T-helper 2 cell treated with Interferon-gamma antibody and Interleukin-4, amounts not matched to agents 5 μg/mL and 100 μg/mL, for 36 hours (primary cell): ENCODE data around the gene MS4A3.
"Not testable (repeated sequence)": the region's sequence is repeated elsewhere in the genome, so short reads cannot be mapped to it uniquely, and the experiment has no call there.

Experiments
- DNase-seq: peaks from one replicate; pipeline ENCODE4 v3.0.0; 2021; ENCODE audit warnings: low spot score
- H3K27ac Mint-ChIP-seq: one replicate; pipeline ENCODE4 v1.8.0; 2021; ENCODE audit warnings: mild to moderate bottlenecking, mixed read lengths
- H3K27me3 Mint-ChIP-seq: one replicate; pipeline ENCODE4 v1.8.0; 2021; ENCODE audit warnings: low read depth, mixed read lengths
- H3K36me3 Mint-ChIP-seq: one replicate; pipeline ENCODE4 v1.8.0; 2021; ENCODE audit warnings: low read depth, mixed read lengths
- H3K4me1 Mint-ChIP-seq: one replicate; pipeline ENCODE4 v1.8.0; 2021; ENCODE audit warnings: low read depth, mixed read lengths
- H3K4me3 Mint-ChIP-seq: one replicate; pipeline ENCODE4 v1.8.0; 2022; ENCODE audit warnings: mild to moderate bottlenecking, moderate library complexity, mixed read lengths
- H3K9me3 Mint-ChIP-seq: one replicate; pipeline ENCODE4 v1.8.0; 2021; ENCODE audit warnings: mixed read lengths

MS4A3 gene

DNA sequence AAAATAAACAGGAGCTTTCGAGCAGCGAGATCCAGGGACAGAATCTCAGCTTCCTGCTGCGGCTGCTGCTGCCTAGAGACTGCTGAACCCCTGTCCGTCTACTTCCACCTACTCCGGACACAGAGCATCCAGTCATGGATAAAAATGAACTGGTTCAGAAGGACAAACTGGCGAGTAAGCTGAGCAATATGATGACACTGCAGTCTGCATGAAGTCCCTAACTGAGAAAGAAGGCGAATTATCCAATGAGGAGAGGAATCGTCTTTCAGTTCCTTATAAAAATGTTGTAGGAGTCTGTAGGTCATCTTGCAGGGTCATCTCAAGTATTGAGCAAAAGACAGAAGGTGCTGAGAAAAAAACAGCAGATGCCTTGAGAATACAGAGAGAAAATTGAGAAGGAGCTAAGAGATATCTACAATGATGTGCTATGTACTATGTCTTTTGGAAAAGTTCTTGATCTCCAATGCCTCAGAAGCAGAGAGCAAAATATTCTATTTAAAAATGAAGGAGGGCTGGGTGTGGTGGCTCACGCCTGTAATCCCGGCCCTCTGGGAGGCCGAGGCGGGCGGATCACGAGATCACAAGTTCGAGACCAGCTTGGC, 20.9 kb downstream of the MS4A3 start:
- Mint-ChIP-seq H3K4me3 (no peak overlapping the region), H3K9me3 (no peaks in the 10 kb centered on the region), H3K27ac (no peak overlapping the region), H3K4me1 (no peaks in the 10 kb centered on the region), H3K36me3 (no peaks in the 10 kb centered on the region), H3K27me3 (no peaks in the 10 kb centered on the region)
- no peak for DNase-seq

DNA sequence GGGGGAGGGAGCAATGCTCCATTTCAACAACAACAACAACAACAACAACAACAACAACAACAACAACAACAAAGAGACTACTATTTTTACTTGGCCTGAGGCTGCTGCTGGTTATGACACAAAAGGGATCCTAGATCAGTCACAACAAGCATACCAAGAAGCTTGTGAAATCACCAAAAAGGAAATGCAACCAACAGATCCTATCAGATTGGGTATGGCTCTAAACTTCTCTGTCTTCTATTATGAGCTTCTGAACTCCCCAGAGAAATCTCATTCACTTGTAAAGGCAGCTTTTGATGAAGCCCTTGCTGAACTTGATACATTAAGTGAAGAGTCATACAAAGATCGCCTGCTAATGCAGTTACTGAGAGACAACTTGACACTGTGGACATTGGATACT, 21.5 kb downstream of the MS4A3 start:
- no peak overlapping the region for H3K4me3 Mint-ChIP-seq
- no peak overlapping the region for H3K27ac Mint-ChIP-seq
- H3K4me1 Mint-ChIP-seq, result no peaks in the 10 kb centered on the region
- no peak for DNase-seq
- H3K36me3 Mint-ChIP-seq, result no peaks in the 10 kb centered on the region
- no peaks in the 10 kb centered on the region for H3K27me3 Mint-ChIP-seq
- no peaks in the 10 kb centered on the region for H3K9me3 Mint-ChIP-seq

DNA sequence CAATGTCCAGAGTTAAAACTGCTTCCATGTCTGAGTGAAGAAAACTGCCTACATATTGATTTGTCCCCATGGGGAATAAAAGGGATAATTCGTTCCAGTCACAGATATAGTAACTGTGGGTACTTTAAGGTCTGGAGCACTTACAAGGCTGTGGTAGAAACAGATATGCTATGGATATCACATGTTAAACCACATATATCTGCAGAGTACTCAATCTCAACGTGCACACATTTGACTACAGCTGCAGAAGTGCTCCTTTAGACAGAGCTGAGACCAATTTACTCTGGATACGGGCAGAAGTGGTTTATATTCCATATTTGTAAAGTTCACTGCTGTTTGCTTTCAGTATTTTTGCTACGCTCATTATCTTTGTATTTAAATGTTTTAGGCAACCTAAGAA, 22.3 kb downstream of the MS4A3 start:
- no peaks in the 10 kb centered on the region for H3K4me1 Mint-ChIP-seq
- no peaks in the 10 kb centered on the region for H3K36me3 Mint-ChIP-seq
- H3K9me3 Mint-ChIP-seq, result no peaks in the 10 kb centered on the region
- H3K4me3 Mint-ChIP-seq, result no peak overlapping the region
- DNase-seq, result no peak
- no peak overlapping the region for H3K27ac Mint-ChIP-seq
- no peaks in the 10 kb centered on the region for H3K27me3 Mint-ChIP-seq

DNA sequence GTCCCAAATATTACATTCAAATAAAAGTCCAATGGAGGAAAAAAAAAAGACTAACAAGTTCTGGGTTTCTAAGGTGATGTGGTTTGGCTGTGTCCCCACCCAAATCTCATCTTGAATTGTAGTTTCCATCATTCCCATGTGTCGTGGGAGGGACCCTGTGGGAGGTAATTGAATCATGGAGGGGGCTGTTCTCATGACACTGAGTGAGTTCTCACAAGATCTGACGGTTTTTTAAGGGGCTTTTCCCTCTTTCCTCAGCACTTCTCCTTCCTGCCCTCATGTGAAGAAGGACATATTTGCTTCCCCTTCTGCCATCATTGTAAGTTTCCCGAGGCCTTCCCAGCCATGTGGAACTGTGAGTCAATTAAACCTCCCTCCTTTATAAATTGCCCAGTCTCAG, 24.1 kb downstream of the MS4A3 start:
- H3K27me3 Mint-ChIP-seq, result no peaks in the 10 kb centered on the region
- H3K4me1 Mint-ChIP-seq, result no peaks in the 10 kb centered on the region
- DNase-seq, result no peak
- no peak overlapping the region for H3K27ac Mint-ChIP-seq
- H3K9me3 Mint-ChIP-seq, result no peaks in the 10 kb centered on the region
- H3K4me3 Mint-ChIP-seq, result no peak overlapping the region
- H3K36me3 Mint-ChIP-seq, result no peaks in the 10 kb centered on the region

DNA sequence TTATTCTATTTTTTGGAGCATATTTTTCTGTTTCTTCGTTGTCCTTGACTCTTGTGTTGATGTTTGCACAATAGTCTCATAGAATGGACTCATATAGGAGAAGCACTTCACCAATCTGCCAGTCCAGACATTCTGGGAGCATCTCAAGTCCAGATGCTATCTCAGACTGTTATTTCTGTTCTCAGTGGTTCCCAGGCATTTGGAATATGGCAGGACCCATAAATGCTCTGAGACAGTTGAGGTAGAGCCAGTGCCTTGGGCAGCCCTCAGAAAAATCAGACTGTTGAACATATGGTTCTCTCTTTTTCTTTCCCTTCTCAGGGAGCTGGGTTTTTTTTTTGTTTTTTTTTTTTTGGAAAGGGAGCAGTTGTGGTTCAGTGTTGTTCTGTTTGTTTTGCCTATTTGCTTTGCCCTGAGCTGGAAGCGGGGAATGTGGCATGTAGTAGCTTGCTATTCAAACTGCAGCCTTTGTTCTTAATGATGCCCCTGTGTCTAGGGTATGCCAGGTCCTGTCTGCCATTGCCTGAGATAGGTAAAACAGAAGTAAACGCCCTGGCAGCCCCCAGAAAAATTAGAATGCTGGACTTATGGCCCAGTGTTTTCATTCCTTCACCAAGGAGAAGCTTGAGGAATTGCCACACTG, 28.3 kb downstream of the MS4A3 start:
- H3K27ac Mint-ChIP-seq, result no peak overlapping the region
- no peak for DNase-seq
- H3K36me3 Mint-ChIP-seq, result no peaks in the 10 kb centered on the region
- no peaks in the 10 kb centered on the region for H3K9me3 Mint-ChIP-seq
- no peak overlapping the region for H3K4me3 Mint-ChIP-seq
- no peaks in the 10 kb centered on the region for H3K27me3 Mint-ChIP-seq
- no peaks in the 10 kb centered on the region for H3K4me1 Mint-ChIP-seq

DNA sequence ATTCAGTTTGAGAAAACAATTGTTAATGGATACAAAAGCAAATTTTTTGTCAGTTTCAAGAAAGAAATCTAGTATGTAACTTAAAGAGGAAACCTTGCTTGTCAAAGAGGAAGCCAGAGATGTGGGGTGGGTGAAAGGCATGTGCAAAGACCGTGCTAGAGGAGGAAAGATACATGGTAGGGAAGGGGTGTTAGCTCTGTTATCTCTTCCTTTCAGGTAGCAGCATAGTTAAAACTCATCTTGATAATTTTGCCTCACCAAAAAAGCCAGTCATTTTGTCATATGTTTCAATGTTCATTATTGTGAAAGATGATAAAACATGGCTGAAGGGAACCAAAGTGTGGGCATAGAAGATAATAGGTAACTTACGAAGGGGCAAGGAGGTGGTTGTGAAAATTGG, 29.4 kb downstream of the MS4A3 start:
- Mint-ChIP-seq H3K9me3 (no peaks in the 10 kb centered on the region), H3K36me3 (no peaks in the 10 kb centered on the region), H3K27ac (no peak overlapping the region), H3K4me3 (no peak overlapping the region), H3K4me1 (no peaks in the 10 kb centered on the region), H3K27me3 (no peaks in the 10 kb centered on the region)
- DNase-seq, result no peak

DNA sequence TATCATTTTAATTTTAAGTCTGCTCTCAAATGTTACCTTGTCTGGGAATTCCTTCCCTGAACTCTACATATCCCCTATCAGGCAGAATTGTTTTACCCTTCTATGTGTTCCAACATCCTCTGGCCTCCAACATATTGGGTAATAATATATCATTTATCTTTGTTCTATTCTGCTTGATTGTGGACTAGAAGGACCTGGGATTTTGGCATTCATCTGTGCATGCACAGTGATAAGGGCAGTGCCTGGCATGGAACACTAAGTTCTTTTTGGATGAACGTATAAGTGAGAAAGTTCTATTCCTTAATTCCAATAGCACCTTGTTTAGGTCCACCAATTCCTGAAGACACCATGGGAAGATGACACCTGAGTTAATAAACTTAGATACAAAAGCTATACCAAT, 30.8 kb downstream of the MS4A3 start:
- H3K4me3 Mint-ChIP-seq, result no peak overlapping the region
- no peak overlapping the region for H3K27ac Mint-ChIP-seq
- no peaks in the 10 kb centered on the region for H3K9me3 Mint-ChIP-seq
- no peak for DNase-seq
- no peaks in the 10 kb centered on the region for H3K36me3 Mint-ChIP-seq
- no peaks in the 10 kb centered on the region for H3K4me1 Mint-ChIP-seq
- no peaks in the 10 kb centered on the region for H3K27me3 Mint-ChIP-seq

DNA sequence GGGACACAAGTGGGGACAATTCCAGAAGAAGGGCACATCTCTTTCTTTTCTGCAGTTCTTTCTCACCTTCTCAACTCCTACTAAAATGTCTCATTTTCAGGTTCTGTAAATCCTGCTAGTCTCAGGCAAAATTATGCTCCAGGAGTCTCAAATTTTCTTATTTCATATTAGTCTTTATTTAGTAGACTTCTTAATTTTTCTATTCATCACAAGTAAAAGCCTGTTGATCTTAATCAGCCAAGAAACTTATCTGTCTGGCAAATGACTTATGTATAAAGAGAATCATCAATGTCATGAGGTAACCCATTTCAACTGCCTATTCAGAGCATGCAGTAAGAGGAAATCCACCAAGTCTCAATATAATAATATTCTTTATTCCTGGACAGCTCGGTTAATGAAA, 31.9 kb downstream of the MS4A3 start, which contains the start of gene MS4A2:
MS4A2 (plus strand) TSS at position 301 of the 400 bp plus-strand sequence. CDS start 102 bp downstream, outside the sequence.
- Mint-ChIP-seq H3K9me3 (no peaks in the 10 kb centered on the region), H3K4me1 (no peaks in the 10 kb centered on the region), H3K36me3 (no peaks in the 10 kb centered on the region), H3K27ac (no peak within 1 kb of the TSS), H3K27me3 (no peaks in the 10 kb centered on the region), H3K4me3 (no peak within 1 kb of the TSS)
- DNase-seq, result no peak

DNA sequence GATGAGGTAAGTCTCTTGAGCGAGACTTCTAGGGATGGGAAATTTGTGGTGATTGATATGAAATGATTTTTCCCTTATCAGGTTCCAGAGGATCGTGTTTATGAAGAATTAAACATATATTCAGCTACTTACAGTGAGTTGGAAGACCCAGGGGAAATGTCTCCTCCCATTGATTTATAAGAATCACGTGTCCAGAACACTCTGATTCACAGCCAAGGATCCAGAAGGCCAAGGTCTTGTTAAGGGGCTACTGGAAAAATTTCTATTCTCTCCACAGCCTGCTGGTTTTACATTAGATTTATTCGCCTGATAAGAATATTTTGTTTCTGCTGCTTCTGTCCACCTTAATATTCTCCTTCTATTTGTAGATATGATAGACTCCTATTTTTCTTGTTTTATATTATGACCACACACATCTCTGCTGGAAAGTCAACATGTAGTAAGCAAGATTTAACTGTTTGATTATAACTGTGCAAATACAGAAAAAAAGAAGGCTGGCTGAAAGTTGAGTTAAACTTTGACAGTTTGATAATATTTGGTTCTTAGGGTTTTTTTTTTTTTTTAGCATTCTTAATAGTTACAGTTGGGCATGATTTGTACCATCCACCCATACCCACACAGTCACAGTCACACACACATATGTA, 39.1 kb downstream of the MS4A3 start:
- DNase-seq, result no peak
- Mint-ChIP-seq H3K9me3 (no peaks in the 10 kb centered on the region), H3K27me3 (no peaks in the 10 kb centered on the region), H3K36me3 (no peaks in the 10 kb centered on the region), H3K4me1 (no peaks in the 10 kb centered on the region), H3K4me3 (no peak overlapping the region), H3K27ac (no peak overlapping the region)

DNA sequence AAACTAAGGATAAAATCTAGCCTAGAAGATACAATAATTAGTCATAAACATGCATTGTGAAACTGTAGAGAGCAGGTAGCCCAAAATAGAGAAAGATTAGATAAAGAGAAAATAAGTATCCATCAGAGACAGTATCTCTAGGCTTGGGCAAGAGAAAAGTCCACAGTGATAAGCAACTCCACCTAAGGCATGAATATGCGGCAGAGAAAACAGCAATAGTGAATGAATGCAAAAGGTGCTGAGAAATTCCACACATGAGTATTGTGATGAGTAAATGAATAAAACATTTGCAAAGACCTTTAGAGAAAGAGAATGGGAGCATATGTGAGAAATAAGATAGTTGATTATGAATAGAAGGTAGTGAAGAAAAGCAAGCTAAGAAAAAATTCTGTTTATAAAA, 40.7 kb downstream of the MS4A3 start:
- H3K27ac Mint-ChIP-seq, result no peak overlapping the region
- no peaks in the 10 kb centered on the region for H3K36me3 Mint-ChIP-seq
- H3K4me1 Mint-ChIP-seq, result no peaks in the 10 kb centered on the region
- no peak overlapping the region for H3K4me3 Mint-ChIP-seq
- DNase-seq, result no peak
- H3K9me3 Mint-ChIP-seq, result no peaks in the 10 kb centered on the region
- no peaks in the 10 kb centered on the region for H3K27me3 Mint-ChIP-seq

DNA sequence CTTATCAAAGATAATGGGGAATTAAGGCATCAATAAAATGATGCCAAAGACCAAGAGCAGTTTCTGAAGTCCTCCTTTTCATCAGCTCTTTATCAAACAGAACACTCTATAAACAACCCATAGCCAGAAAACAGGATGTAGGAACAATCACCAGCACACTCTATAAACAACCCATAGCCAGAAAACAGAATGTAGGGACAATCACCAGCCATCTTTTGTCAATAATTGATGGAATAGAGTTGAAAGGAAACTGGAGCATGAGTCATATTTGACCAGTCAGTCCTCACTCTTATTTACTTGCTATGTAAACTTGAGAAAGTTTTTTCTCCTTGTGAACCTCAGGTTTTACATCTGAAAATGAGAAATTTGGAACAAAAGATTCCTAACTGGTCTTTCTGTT, 42.0 kb downstream of the MS4A3 start:
- Mint-ChIP-seq H3K36me3 (no peaks in the 10 kb centered on the region), H3K9me3 (no peaks in the 10 kb centered on the region), H3K4me3 (no peak overlapping the region), H3K4me1 (no peaks in the 10 kb centered on the region), H3K27me3 (no peaks in the 10 kb centered on the region), H3K27ac (no peak overlapping the region)
- DNase-seq, result no peak

DNA sequence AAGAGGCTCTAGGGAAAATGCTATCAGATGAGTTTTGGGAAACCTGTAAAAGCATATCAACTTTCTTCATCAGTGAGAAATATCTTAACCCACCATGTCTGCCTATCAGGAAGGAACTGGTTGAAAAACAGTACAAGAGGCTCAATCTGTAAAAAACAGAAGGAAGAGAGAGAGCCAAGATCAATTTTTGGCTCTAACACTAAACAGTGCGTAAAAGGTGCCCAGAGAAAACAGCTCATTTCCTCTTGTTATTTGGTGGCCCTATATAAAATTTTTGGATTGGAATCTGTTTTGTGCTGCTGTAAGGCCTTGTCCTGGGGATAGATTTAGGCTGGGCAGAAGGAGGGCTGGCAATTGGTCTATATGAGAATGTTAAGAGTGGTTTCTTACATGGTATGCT, 44.1 kb downstream of the MS4A3 start:
- Mint-ChIP-seq H3K27ac (no peak overlapping the region), H3K4me3 (no peak overlapping the region), H3K9me3 (no peaks in the 10 kb centered on the region), H3K27me3 (no peaks in the 10 kb centered on the region), H3K4me1 (no peaks in the 10 kb centered on the region), H3K36me3 (no peaks in the 10 kb centered on the region)
- no peak for DNase-seq

DNA sequence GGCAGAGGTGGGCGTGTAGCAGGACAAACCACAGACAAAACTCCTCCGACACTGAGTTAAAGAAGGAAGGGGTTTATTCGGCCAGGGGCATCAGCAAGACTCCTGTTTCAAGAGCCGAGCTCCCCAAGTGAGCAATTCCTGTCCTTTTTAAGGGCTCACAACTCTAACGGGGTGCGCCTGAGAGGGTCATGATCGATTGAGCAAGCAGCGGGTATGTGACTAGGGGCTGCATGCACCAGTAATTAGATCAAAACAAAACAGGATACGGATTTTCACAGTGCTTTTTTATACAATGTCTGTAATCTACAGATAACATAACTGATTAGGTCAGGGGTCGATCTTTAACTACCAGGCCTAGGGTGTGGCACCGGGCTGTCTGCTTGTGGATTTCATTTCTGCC, 44.9 kb downstream of the MS4A3 start:
- H3K27me3 Mint-ChIP-seq, H3K4me1 Mint-ChIP-seq, H3K9me3 Mint-ChIP-seq, H3K27ac Mint-ChIP-seq, H3K36me3 Mint-ChIP-seq, H3K4me3 Mint-ChIP-seq, DNase-seq: not testable (repeated sequence)

DNA sequence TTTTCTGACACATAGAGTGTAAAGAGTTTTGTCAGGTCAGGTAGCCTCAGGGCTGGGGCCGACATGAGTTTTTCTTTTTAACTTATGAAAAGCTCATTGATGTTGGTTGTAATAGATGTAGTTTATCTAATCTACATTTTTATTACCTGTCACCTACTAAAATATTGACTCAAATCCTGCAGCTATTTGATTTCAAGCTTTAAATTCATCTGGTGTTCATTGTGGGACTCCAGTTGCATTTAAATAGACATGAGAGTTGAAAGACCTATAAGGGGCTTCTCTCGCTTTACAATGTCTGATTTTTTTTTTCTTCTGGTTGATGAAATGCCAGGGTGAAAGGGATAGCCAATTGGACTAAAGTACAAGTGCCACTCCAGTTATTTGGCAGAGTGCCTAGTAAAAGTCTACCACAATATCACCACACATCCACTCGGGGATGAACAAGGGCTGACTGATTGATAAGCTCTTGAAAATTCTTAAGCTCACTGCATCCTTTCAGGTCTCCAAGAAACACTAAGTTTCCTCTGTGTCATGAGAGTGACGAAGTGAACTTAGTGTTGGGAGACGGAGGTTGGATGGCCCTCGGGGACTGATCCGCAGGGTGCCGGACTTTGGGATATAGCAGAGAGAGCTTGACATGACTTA, 48.1 kb downstream of the MS4A3 start:
- not testable (repeated sequence) for H3K36me3 Mint-ChIP-seq, H3K27ac Mint-ChIP-seq, H3K4me1 Mint-ChIP-seq, H3K9me3 Mint-ChIP-seq, H3K4me3 Mint-ChIP-seq, H3K27me3 Mint-ChIP-seq, DNase-seq
